GM21717 (cell line): ENCODE results near the gene SLC4A7.
"Not testable (repeated sequence)": the region's sequence is repeated elsewhere in the genome, so short reads cannot be mapped to it uniquely, and the experiment has no call there.

Experiments
- ATAC-seq: cut with Tn5 transposase; IDR thresholded peaks from one replicate; pipeline ENCODE4 v1.9.1; 2021; ENCODE audit warnings: mild to moderate bottlenecking, moderate library complexity; ENCODE audit not compliant: unreplicated experiment

The SLC4A7 gene

GRCh38 chr3:27438352-27438751 is 45.8 kb downstream of the SLC4A7 start:
- ATAC-seq = not testable (repeated sequence)

GRCh38 chr3:27431116-27431515 is 53.1 kb downstream of the SLC4A7 start:
- no peak for ATAC-seq

- ATAC-seq = no peak
Measured at GRCh38 chr3:27429909-27430308, 54.3 kb downstream of the SLC4A7 start.

GRCh38 chr3:27428446-27428845 is 55.7 kb downstream of the SLC4A7 start:
- no peak for ATAC-seq

- ATAC-seq = no peak
Measured at GRCh38 chr3:27426926-27427325, 57.3 kb downstream of the SLC4A7 start.

- ATAC-seq = no peak
Measured at GRCh38 chr3:27425896-27426565, 58.2 kb downstream of the SLC4A7 start.

GRCh38 chr3:27424812-27425521 is 59.2 kb downstream of the SLC4A7 start:
- ATAC-seq = not testable (repeated sequence)

GRCh38 chr3:27423463-27423862 is 60.7 kb downstream of the SLC4A7 start:
- no peak for ATAC-seq

- ATAC-seq = no peak
Measured at GRCh38 chr3:27422617-27423016, 61.6 kb downstream of the SLC4A7 start.

GRCh38 chr3:27415202-27415601 is 69.0 kb downstream of the SLC4A7 start:
- no peak for ATAC-seq

- ATAC-seq = peak; percentile 80
Measured at GRCh38 chr3:27392950-27393679, 91.1 kb downstream of the SLC4A7 start.

GRCh38 chr3:27392414-27392813 is 91.8 kb downstream of the SLC4A7 start:
- not testable (repeated sequence) for ATAC-seq

- no peak for ATAC-seq
Measured at GRCh38 chr3:27391796-27392195, 92.4 kb downstream of the SLC4A7 start.

GRCh38 chr3:27387625-27388024 is 96.6 kb downstream of the SLC4A7 start:
- ATAC-seq = no peak

GRCh38 chr3:27385504-27385903 is 98.7 kb downstream of the SLC4A7 start:
- ATAC-seq = no peak

GRCh38 chr3:27384191-27384590 is 100.0 kb downstream of the SLC4A7 start:
- no peak for ATAC-seq

- no peak for ATAC-seq
Measured at GRCh38 chr3:27380433-27381357, 103.5 kb downstream of the SLC4A7 start.

- ATAC-seq = no peak
Measured at GRCh38 chr3:27378331-27378730, 105.9 kb downstream of the SLC4A7 start.

- ATAC-seq = no peak
Measured at GRCh38 chr3:27376109-27376772, 107.9 kb downstream of the SLC4A7 start.
